ENCODE measurements around the gene TBX5.

TBX5 gene

GRCh38 chr12:114404926-114405518 lies 922 bp downstream of the TBX5 start:
- no peak for DNase-seq

- no peak for DNase-seq
Observed at GRCh38 chr12:114404083-114404925, 1.6 kb downstream of the TBX5 start.

- no peak for DNase-seq
Observed at GRCh38 chr12:114403690-114404066, 2.3 kb downstream of the TBX5 start.

GRCh38 chr12:114403011-114403689 lies 2.8 kb downstream of the TBX5 start:
- no peak for DNase-seq

- no peak for DNase-seq
Observed at GRCh38 chr12:114402084-114402717, 3.7 kb downstream of the TBX5 start.

GRCh38 chr12:114401328-114402083 lies 4.4 kb downstream of the TBX5 start:
- DNase-seq, result no peak

GRCh38 chr12:114400925-114401324 lies 5.0 kb downstream of the TBX5 start:
- no peak for DNase-seq

- DNase-seq, result no peak
Observed at GRCh38 chr12:114400361-114400811, 5.6 kb downstream of the TBX5 start.

- DNase-seq, result no peak
Observed at GRCh38 chr12:114399664-114400211, 6.2 kb downstream of the TBX5 start.

GRCh38 chr12:114397978-114398881 lies 7.7 kb downstream of the TBX5 start:
- DNase-seq, result no peak

GRCh38 chr12:114396869-114397719 lies 8.8 kb downstream of the TBX5 start:
- DNase-seq, result no peak

- no peak for DNase-seq
Observed at GRCh38 chr12:114396153-114396868, 9.6 kb downstream of the TBX5 start.

GRCh38 chr12:114395755-114396152 lies 10.2 kb downstream of the TBX5 start:
- DNase-seq, result no peak

GRCh38 chr12:114395233-114395632 lies 10.7 kb downstream of the TBX5 start:
- DNase-seq, result no peak

GRCh38 chr12:114393569-114393968 lies 12.4 kb downstream of the TBX5 start:
- DNase-seq, result no peak

- DNase-seq, result no peak
Observed at GRCh38 chr12:114392909-114393308, 13.0 kb downstream of the TBX5 start.

- DNase-seq, result no peak
Observed at GRCh38 chr12:114391088-114391487, 14.9 kb downstream of the TBX5 start.

- DNase-seq, result no peak
Observed at GRCh38 chr12:114384739-114385138, 21.2 kb downstream of the TBX5 start.

GRCh38 chr12:114381177-114381576 lies 24.8 kb downstream of the TBX5 start:
- DNase-seq, result no peak

- no peak for DNase-seq
Observed at GRCh38 chr12:114371733-114372132, 34.2 kb downstream of the TBX5 start.
